Natural killer cell (primary cell): ENCODE measurements around the gene GRAMD1C. TPM values are rescaled to one million over a fixed set of nuclear protein-coding genes. Genes with fewer than 3 reads are reported as not detected.

Source experiments
- ATAC-seq, 3 donors: fragments of 150-1000 bp in 2 of 3; fragments of 200-7000 bp in 1 of 3; cut with Tn5 transposase; 1 replicate in 1 of 3; 2 replicates in 2 of 3; pipeline ENCODE4 v1.10.0; 2021; ENCODE audit warnings: mild to moderate bottlenecking in 2 of 3, moderate library complexity in 2 of 3
- DNase-seq, 2 donors: peaks; one replicate each; pipeline versions ENCODE4 v3.0.0 to v3.0.0-alpha.2; 2013 to 2021; ENCODE audit warnings: mixed read lengths in 1 of 2
- H3K27ac ChIP-seq: one replicate; pipeline ENCODE4 v1.5.1; 2013; ENCODE audit warnings: mild to moderate bottlenecking, low read length
- H3K27me3 ChIP-seq: one replicate; pipeline ENCODE4 v1.6.1; 2013; ENCODE audit warnings: low read length; ENCODE audit not compliant: control insufficient read depth, insufficient read depth
- H3K36me3 ChIP-seq: one replicate; pipeline ENCODE4 v1.6.1; 2013; ENCODE audit warnings: low read length; ENCODE audit not compliant: control insufficient read depth, insufficient read depth
- H3K4me1 ChIP-seq: one replicate; pipeline ENCODE4 v1.6.1; 2013; ENCODE audit warnings: low read length; ENCODE audit not compliant: control insufficient read depth, insufficient read depth
- H3K4me3 ChIP-seq: one replicate; pipeline ENCODE4 v1.5.1; 2013; ENCODE audit warnings: low read length
- H3K9me3 ChIP-seq: one replicate; pipeline ENCODE4 v1.6.1; 2013; ENCODE audit warnings: low read length; ENCODE audit not compliant: control insufficient read depth, insufficient read depth
- H3K27ac Mint-ChIP-seq, 2 donors: one replicate each; pipeline ENCODE4 v1.8.0; 2022; ENCODE audit warnings: mild to moderate bottlenecking in 2 of 2, mixed read lengths in 2 of 2, moderate library complexity in 1 of 2
- H3K27me3 Mint-ChIP-seq, 2 donors: one replicate each; pipeline ENCODE4 v1.8.0; 2022; ENCODE audit warnings: low read depth in 2 of 2, mixed read lengths in 2 of 2
- H3K36me3 Mint-ChIP-seq: one replicate; pipeline ENCODE4 v1.8.0; 2022; ENCODE audit warnings: mixed read lengths
- H3K4me1 Mint-ChIP-seq, 2 donors: one replicate each; pipeline ENCODE4 v1.8.0; 2022; ENCODE audit warnings: mixed read lengths in 2 of 2
- H3K4me3 Mint-ChIP-seq: one replicate; pipeline ENCODE4 v1.8.0; 2022; ENCODE audit warnings: mild to moderate bottlenecking, moderate library complexity, mixed read lengths
- H3K9me3 Mint-ChIP-seq, 2 donors: one replicate each; pipeline ENCODE4 v1.8.0; 2022; ENCODE audit warnings: mixed read lengths in 2 of 2
- WGBS: methylation state at CpG from one replicate; pipeline ENCODE4 v1.1.7; 2013; ENCODE audit warnings: missing lambda C conversion rate; ENCODE audit not compliant: insufficient coverage; 5-methylcytosine and 5-hydroxymethylcytosine counted together
- intact Hi-C: fragments of 100-400 bp; cut with micrococcal nuclease; formaldehyde crosslinking; loops from one replicate; pipeline ENCODE4 v1.14.2; 2022
- total RNA-seq, 4 donors: library from RNA; stranded (reverse); fragments of 120-200 nt in 1 of 4; gene quantifications; one replicate each; pipeline versions ENCODE4 v1.2.3 to v1.2.4, GENCODE V29; 2013 to 2022
- TF ChIP-seq, protein P1 (sequence below): fragments of 200-600 bp; IDR thresholded peaks from one replicate; pipeline ENCODE4 v1.8.0; 2022; ENCODE audit warnings: antibody characterized with exemption

The GRAMD1C gene
- total RNA-seq, 3 donors from 2014 or later (not counting 1 experiment from before 2014, with no cell fraction given): 2.7 to 3.9 (median 3.6) TPM

DNA sequence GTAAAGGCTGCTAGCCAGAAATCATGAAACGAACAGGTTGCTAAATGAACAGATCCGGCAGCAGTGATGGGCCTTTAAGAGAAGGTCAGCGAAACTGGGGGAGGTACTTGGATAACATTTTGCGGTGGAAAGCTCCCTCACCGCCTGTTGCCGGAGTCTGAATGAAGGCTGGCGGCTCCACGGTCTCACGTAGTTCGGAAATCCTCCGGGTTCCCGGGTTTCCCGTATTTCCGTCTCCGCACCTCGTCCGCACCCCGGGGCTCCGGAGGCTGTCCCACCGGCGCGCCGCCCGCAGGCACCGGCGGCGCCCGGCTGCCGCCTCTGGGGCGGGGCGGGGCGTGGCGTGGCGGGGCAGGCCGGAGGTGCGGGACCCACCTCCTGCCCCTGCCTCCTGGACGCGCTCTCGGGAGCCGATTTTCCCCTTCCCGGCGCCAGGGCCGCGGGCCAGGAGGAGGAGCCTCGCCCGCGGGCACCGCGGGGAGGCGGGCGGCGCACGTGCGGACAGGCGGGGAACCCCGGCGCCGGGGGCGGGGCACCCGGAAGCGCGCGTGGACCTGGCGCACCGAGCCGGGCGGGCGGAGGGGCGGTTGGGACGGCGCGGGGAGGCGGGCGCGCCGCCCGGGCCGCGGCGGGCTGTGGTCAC, 108.9 kb downstream of the GRAMD1C start, which contains the start of gene ZDHHC23:
ZDHHC23 (plus strand) TSS at position 642 of the 643 bp plus-strand sequence. CDS start 790 bp downstream, outside the sequence.
- no peaks in the 10 kb centered on the region for H3K36me3 ChIP-seq
- WGBS: under 1% methylated on average over 80 of the region's 80 CpGs
- H3K9me3 ChIP-seq: no peaks in the 10 kb centered on the region
- intact Hi-C loops: no loop called here
- H3K27me3 Mint-ChIP-seq: peaks cover 15 to 21% of the 10 kb centered on the region in 2 donors
- peak within 1 kb of the TSS; percentile 26 for H3K27ac ChIP-seq
- peak within 1 kb of the TSS; percentile 44 to 73 for H3K27ac Mint-ChIP-seq
- H3K9me3 Mint-ChIP-seq: no peaks in the 10 kb centered on the region
- peaks cover 13% of the 10 kb centered on the region for H3K4me1 ChIP-seq
- ATAC-seq: peak; percentile 92 to 93 (median 93)
- peaks cover 8% of the 10 kb centered on the region in 2 donors for H3K4me1 Mint-ChIP-seq
- no peaks in the 10 kb centered on the region for H3K36me3 Mint-ChIP-seq
- peak within 1 kb of the TSS; percentile 87 for H3K4me3 ChIP-seq
- no peaks in the 10 kb centered on the region for H3K27me3 ChIP-seq
- TF ChIP-seq, protein P1, sequence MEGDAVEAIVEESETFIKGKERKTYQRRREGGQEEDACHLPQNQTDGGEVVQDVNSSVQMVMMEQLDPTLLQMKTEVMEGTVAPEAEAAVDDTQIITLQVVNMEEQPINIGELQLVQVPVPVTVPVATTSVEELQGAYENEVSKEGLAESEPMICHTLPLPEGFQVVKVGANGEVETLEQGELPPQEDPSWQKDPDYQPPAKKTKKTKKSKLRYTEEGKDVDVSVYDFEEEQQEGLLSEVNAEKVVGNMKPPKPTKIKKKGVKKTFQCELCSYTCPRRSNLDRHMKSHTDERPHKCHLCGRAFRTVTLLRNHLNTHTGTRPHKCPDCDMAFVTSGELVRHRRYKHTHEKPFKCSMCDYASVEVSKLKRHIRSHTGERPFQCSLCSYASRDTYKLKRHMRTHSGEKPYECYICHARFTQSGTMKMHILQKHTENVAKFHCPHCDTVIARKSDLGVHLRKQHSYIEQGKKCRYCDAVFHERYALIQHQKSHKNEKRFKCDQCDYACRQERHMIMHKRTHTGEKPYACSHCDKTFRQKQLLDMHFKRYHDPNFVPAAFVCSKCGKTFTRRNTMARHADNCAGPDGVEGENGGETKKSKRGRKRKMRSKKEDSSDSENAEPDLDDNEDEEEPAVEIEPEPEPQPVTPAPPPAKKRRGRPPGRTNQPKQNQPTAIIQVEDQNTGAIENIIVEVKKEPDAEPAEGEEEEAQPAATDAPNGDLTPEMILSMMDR: no peak
- peak within 1 kb of the TSS; percentile 87 for H3K4me3 Mint-ChIP-seq
- DNase-seq: peak; percentile 76 to 87

DNA sequence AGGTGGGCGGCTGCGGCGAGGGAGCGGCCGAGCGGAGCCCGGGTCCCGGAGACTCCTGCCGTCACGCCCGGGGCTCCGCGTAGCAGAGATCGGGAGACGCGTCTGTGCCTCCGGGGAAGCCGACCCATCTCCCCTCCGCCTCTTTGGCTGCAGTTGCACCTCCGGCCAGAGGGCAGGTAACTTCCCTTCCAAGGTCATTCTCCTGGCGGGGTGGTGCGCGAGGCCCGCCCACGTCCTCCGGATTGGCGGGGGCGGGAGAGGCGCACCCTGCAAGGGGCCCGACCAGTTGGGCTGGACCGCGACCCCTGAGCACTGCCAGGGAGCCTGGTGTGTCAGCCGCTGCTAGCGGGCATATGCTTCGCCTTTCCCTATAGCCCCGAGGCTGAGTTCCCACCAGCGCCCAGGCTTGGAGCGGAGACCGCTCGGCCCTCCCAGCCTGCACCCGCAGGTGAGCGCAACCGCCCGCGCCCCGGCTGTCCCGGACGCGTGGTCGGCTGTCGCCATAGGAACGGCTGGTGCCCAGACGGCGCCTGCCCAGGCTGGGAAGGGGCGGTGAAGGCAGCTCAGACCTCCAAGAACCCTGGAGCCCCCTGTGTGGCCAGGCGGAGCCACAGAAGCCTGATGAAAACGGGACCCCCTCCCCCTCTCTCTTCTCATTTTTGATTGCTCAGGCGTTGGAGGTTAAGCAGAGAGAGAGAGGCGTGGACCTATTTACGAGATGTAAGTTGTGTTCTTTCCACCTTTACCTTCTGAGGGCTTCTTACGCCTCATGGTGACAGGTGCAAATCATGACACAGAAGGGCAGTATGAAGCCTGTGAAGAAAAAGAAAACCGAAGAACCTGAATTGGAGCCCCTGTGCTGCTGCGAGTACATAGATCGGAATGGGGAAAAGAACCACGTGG, 109.7 kb downstream of the GRAMD1C start:
- Histone ChIP-seq H3K27ac (no peak overlapping the region), H3K4me3 (peak overlapping the region; percentile 87), H3K27me3 (no peaks in the 10 kb centered on the region), H3K9me3 (no peaks in the 10 kb centered on the region), H3K4me1 (peaks cover 13% of the 10 kb centered on the region), H3K36me3 (no peaks in the 10 kb centered on the region)
- ATAC-seq: peak; percentile 24 to 25 (median 25)
- WGBS: 2% methylated on average over 63 of the region's 65 CpGs
- DNase-seq: peak; percentile 30 to 50
- peaks cover 12 to 15% of the 10 kb centered on the region in 2 donors for H3K27me3 Mint-ChIP-seq
- peak overlapping the region; percentile 72 for H3K4me3 Mint-ChIP-seq
- TF ChIP-seq, protein P1: no peak
- no peaks in the 10 kb centered on the region for H3K9me3 Mint-ChIP-seq
- peak overlapping the region in 1 of 2 donors; percentile 58 for H3K27ac Mint-ChIP-seq
- intact Hi-C loops: no loop called here
- peaks cover 8% of the 10 kb centered on the region in 2 donors for H3K4me1 Mint-ChIP-seq
- no peaks in the 10 kb centered on the region for H3K36me3 Mint-ChIP-seq

DNA sequence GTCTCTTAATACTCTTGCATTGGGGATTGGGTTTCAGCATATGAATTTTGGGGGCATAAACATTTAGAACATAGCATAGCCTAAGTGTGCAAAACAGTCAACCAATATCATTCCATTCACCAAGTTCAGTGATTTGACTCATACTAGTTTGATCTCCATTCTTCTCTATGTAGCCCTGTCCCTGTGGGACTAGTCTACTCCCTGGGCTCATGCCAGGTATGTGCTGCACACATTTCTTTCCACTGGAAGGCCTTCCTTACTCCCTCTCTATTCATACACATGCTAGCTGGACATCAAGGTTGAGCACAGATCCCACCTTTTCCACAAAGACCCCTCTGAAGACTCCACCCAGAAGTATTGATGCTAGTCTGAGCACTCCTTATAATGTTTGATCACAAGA, 114.3 kb downstream of the GRAMD1C start:
- no peak overlapping the region for H3K27ac Mint-ChIP-seq
- no peaks in the 10 kb centered on the region for H3K36me3 Mint-ChIP-seq
- Histone ChIP-seq H3K27me3 (no peaks in the 10 kb centered on the region), H3K9me3 (no peaks in the 10 kb centered on the region), H3K4me3 (no peak overlapping the region), H3K4me1 (peaks cover 9% of the 10 kb centered on the region), H3K36me3 (no peaks in the 10 kb centered on the region), H3K27ac (no peak overlapping the region)
- intact Hi-C loops: no loop called here
- H3K4me1 Mint-ChIP-seq: peaks cover 12 to 13% of the 10 kb centered on the region in 2 donors
- TF ChIP-seq, protein P1: no peak
- DNase-seq: no peak
- H3K9me3 Mint-ChIP-seq: no peaks in the 10 kb centered on the region
- no peak for ATAC-seq
- no peak overlapping the region for H3K4me3 Mint-ChIP-seq
- peaks cover 8 to 15% of the 10 kb centered on the region in 2 donors for H3K27me3 Mint-ChIP-seq
